Measurements from ENCODE around the gene SUN5. TPM values are rescaled to one million over a fixed set of nuclear protein-coding genes. Genes with fewer than 3 reads are reported as not detected.

SUN5 gene
- total RNA-seq, 1 donor, result not detected

DNA sequence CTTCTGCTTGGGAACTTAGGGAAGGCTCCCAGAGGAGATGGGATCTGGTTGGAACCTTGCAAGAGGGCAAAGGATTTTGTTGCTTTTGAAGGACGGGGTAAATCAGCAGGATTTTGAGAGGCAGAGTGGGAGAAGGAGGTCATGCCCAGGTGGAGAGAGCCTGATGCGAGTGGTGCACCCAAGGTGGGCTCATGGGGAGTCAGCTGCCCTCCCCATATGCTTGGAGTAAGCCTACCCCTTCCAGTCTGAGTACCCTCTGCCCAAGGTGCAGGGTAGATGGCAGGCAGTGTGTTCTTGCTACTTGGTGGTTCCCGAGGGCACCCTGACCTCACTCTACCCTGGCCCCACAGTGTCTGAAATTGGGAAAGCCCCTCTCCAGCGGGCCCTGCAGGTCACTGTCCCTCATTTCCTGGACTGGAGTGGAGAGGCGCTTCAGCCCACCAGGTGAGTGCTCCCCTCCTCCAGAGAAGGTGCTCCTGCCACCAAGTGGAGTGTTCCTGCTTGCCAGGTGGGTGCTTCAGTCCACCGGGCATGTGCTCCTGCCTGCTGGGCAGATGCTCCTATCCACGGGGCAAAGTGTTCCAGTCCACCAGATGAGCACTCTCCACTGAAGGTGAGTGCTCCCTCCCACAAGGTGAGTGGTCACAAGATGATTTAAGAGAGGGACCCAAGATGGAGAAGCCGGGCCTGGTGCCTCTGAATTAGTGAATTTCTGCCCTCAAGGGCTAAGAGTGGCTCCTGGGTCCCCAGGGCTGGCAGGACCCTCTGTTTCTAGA is 6.6 kb upstream of the SUN5 start:
- peaks cover 5% of the 10 kb centered on the region for H3K27me3 ChIP-seq (ENCODE audit: insufficient read depth, low read length)
- no peaks in the 10 kb centered on the region for H3K9me3 ChIP-seq (ENCODE audit: low read depth, low read length)
- DNase-seq (ENCODE audit: insufficient read length, low spot score, missing footprints), result peak; percentile 56
- no peak overlapping the region for H3K27ac ChIP-seq (ENCODE audit: low read depth, low read length)
- no peaks in the 10 kb centered on the region for H4K20me1 ChIP-seq (ENCODE audit: insufficient read depth, low read length)
- no peaks in the 10 kb centered on the region for H3K4me1 ChIP-seq (ENCODE audit: insufficient read depth, low read length)
- no peaks in the 10 kb centered on the region for H3K79me2 ChIP-seq (ENCODE audit: insufficient read depth, low read length)
- H2AFZ ChIP-seq (ENCODE audit: low read length), result no peak overlapping the region
- no peak overlapping the region for H3K4me2 ChIP-seq (ENCODE audit: insufficient read depth, low read length)
- no peak overlapping the region for H3K4me3 ChIP-seq (ENCODE audit: insufficient read depth, low read length)
- H3K36me3 ChIP-seq (ENCODE audit: insufficient read depth, low read length), result no peaks in the 10 kb centered on the region
- TF ChIP-seq, protein P1, sequence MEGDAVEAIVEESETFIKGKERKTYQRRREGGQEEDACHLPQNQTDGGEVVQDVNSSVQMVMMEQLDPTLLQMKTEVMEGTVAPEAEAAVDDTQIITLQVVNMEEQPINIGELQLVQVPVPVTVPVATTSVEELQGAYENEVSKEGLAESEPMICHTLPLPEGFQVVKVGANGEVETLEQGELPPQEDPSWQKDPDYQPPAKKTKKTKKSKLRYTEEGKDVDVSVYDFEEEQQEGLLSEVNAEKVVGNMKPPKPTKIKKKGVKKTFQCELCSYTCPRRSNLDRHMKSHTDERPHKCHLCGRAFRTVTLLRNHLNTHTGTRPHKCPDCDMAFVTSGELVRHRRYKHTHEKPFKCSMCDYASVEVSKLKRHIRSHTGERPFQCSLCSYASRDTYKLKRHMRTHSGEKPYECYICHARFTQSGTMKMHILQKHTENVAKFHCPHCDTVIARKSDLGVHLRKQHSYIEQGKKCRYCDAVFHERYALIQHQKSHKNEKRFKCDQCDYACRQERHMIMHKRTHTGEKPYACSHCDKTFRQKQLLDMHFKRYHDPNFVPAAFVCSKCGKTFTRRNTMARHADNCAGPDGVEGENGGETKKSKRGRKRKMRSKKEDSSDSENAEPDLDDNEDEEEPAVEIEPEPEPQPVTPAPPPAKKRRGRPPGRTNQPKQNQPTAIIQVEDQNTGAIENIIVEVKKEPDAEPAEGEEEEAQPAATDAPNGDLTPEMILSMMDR (IDR thresholded peaks at IDR 0.05; ENCODE audit: extremely low read depth, low read depth, low read length), result no peak

DNA sequence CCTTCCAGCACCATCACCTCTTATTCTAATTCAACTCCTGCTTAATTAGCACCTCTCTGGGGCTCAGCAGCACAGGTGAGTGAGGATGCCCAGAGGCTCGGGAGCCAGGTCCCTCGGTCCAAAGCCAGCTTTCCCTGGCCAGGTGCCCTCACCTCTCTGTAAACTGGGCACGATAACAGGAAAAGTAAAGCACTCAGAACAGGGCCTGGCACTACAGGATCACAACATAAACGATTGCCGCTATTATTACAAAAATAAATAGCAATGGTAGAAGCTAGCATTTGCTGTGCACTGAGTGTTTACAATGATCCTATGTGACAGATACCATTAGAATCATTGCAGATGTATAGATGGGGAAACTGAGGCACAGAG is 5.9 kb upstream of the SUN5 start:
- Histone ChIP-seq H3K79me2 (ENCODE audit: insufficient read depth, low read length) (no peaks in the 10 kb centered on the region), H3K27ac (ENCODE audit: low read depth, low read length) (no peak overlapping the region), H4K20me1 (ENCODE audit: insufficient read depth, low read length) (no peaks in the 10 kb centered on the region), H3K4me2 (ENCODE audit: insufficient read depth, low read length) (no peak overlapping the region), H3K4me1 (ENCODE audit: insufficient read depth, low read length) (no peaks in the 10 kb centered on the region), H3K27me3 (ENCODE audit: insufficient read depth, low read length) (peaks cover 5% of the 10 kb centered on the region), H3K9me3 (ENCODE audit: low read depth, low read length) (no peaks in the 10 kb centered on the region), H3K36me3 (ENCODE audit: insufficient read depth, low read length) (no peaks in the 10 kb centered on the region), H2AFZ (ENCODE audit: low read length) (no peak overlapping the region), H3K4me3 (ENCODE audit: insufficient read depth, low read length) (no peak overlapping the region)
- TF ChIP-seq, protein P1 (IDR thresholded peaks at IDR 0.05; ENCODE audit: extremely low read depth, low read depth, low read length), result no peak
- peak; percentile 13 for DNase-seq (ENCODE audit: insufficient read length, low spot score, missing footprints)

DNA sequence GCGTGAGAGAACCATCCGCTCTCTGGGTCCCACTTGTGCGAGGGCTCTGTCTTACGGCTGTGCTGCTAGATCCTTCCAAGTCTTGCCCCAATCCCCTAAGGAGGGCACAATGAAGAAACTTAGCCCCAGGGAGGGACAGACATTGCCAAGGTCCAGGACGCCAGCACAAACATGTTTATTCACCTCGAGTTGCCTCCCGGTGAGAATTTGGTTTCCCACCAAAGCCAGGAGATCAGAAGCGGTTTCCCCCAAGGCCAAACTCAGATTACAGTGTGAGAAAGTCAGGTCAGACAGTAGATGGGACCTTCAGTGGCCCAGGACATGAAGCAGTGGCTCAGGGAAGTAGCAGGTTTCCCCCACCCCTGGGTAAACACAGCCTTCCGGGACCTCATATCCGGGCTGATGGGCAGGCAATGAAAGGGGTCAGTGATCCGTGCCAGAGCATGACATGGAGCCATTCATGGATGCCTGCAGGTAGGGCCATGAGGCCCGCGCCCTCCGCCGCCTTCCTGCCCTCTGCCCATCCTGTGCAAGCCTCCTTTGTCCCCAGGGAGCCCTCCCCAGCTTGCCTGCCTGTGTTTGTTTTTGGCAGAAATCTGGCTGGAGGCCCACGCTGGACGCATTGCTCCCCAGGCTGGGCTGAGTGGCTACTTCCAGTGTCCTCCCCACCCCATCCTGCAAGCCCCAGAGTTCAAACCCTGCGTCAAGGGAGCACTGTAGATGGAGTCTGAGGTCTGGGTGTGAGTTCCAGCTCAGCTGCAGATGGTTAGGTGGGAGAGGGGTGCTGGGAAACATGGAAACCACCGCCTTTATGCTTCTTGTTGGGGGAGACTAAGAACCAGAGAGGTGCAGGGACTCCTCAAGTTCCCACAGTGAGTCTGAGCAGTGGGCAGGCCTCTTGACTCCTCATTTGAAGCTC is 5.2 kb upstream of the SUN5 start:
- Histone ChIP-seq H4K20me1 (ENCODE audit: insufficient read depth, low read length) (no peaks in the 10 kb centered on the region), H3K4me2 (ENCODE audit: insufficient read depth, low read length) (no peak overlapping the region), H3K79me2 (ENCODE audit: insufficient read depth, low read length) (no peaks in the 10 kb centered on the region), H3K4me1 (ENCODE audit: insufficient read depth, low read length) (no peaks in the 10 kb centered on the region), H3K36me3 (ENCODE audit: insufficient read depth, low read length) (no peaks in the 10 kb centered on the region), H2AFZ (ENCODE audit: low read length) (no peak overlapping the region), H3K27me3 (ENCODE audit: insufficient read depth, low read length) (peaks cover 5% of the 10 kb centered on the region), H3K27ac (ENCODE audit: low read depth, low read length) (no peak overlapping the region), H3K4me3 (ENCODE audit: insufficient read depth, low read length) (no peak overlapping the region), H3K9me3 (ENCODE audit: low read depth, low read length) (no peaks in the 10 kb centered on the region)
- DNase-seq (ENCODE audit: insufficient read length, low spot score, missing footprints), result peak; percentile 77
- TF ChIP-seq, protein P1 (IDR thresholded peaks at IDR 0.05; ENCODE audit: extremely low read depth, low read depth, low read length), result no peak
